Measurements from ENCODE around the gene OPHN1. TPM values are rescaled to one million over a fixed set of nuclear protein-coding genes. Genes with fewer than 3 reads are reported as not detected.

OPHN1 gene
- total RNA-seq, 2 experiments from 2014 or later, result not detected

DNA sequence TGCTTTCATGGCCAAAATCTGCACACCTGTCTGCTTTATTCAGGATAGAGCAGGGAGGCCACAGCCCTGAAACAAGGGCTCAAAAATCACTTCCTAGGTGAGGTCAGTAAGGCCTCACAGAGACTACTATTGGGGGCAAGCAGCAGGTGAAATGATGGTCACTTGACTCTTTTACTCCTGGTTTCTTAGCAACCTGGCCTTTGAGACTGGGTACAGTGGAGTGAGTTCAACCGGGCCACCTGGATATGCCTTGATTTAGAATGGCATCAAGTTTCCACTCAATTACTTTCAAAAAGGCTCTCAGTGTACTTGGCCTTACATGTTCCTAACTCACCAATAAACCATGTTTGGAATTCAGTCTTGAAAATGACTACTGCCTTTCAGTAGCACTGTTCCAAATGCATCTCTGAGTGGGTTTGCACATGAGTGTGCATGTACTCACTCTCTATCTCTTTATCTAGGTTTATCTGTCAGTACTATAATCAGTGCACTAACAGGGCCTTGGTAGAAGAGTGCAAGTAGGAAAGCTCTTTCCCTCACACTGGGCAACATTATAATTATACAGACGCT lies 388.2 kb downstream of the OPHN1 start:
- H3K27me3 Mint-ChIP-seq, result no peaks in the 10 kb centered on the region
- H3K9me3 Mint-ChIP-seq, result no peaks in the 10 kb centered on the region
- ChIA-PET POLR2A (no interaction called here), CTCF (no interaction called here)
- no peaks in the 10 kb centered on the region for H3K4me1 Mint-ChIP-seq (ENCODE audit: low read depth)
- H3K9me3 ChIP-seq (ENCODE audit: control insufficient read depth in 1 of 2, insufficient read depth in 1 of 2, low read length in 2 of 2), result no peaks in the 10 kb centered on the region
- TF ChIP-seq CTCF (IDR thresholded peaks at IDR 0.05), result no peak
- intact Hi-C loops (cut with DNase I, micrococcal nuclease), result no loop called here
- H3K4me3 Mint-ChIP-seq, result no peak overlapping the region
- ATAC-seq (ENCODE audit: poor library complexity), result no peak
- no peaks in the 10 kb centered on the region for H3K36me3 ChIP-seq (ENCODE audit: insufficient read depth, low read length)
- no peak for DNase-seq
- no peaks in the 10 kb centered on the region for H3K4me1 ChIP-seq (ENCODE audit: insufficient read depth, low read length)
- H3K4me3 ChIP-seq (ENCODE audit: low read length), result no peak overlapping the region
- H3K36me3 Mint-ChIP-seq (ENCODE audit: low read depth), result no peaks in the 10 kb centered on the region
- no peak overlapping the region for H3K27ac ChIP-seq (ENCODE audit: low read depth in 1 of 2, low read length in 2 of 2)
- H3K27me3 ChIP-seq (ENCODE audit: control insufficient read depth in 1 of 2, insufficient read depth in 2 of 2, low read length in 2 of 2), result no peaks in the 10 kb centered on the region
- H3K27ac Mint-ChIP-seq, result no peak overlapping the region

GRCh38 chrX:68043713-68044438 lies 389.4 kb downstream of the OPHN1 start:
- TF ChIP-seq CTCF (IDR thresholded peaks at IDR 0.05), result no peak
- no peaks in the 10 kb centered on the region for H3K27me3 Mint-ChIP-seq
- H3K27ac Mint-ChIP-seq, result no peak overlapping the region
- ChIA-PET CTCF (no interaction called here), POLR2A (no interaction called here)
- DNase-seq (no peak), ATAC-seq (ENCODE audit: poor library complexity) (no peak)
- H3K27me3 ChIP-seq (ENCODE audit: control insufficient read depth in 1 of 2, insufficient read depth in 2 of 2, low read length in 2 of 2), result no peaks in the 10 kb centered on the region
- H3K36me3 Mint-ChIP-seq (ENCODE audit: low read depth), result no peaks in the 10 kb centered on the region
- no peaks in the 10 kb centered on the region for H3K4me1 Mint-ChIP-seq (ENCODE audit: low read depth)
- H3K9me3 Mint-ChIP-seq, result no peaks in the 10 kb centered on the region
- intact Hi-C loops (cut with DNase I, micrococcal nuclease), result no loop called here
- no peak overlapping the region for H3K27ac ChIP-seq (ENCODE audit: low read depth in 1 of 2, low read length in 2 of 2)
- no peaks in the 10 kb centered on the region for H3K36me3 ChIP-seq (ENCODE audit: insufficient read depth, low read length)
- no peak overlapping the region for H3K4me3 Mint-ChIP-seq
- H3K4me3 ChIP-seq (ENCODE audit: low read length), result no peak overlapping the region
- no peaks in the 10 kb centered on the region for H3K4me1 ChIP-seq (ENCODE audit: insufficient read depth, low read length)
- H3K9me3 ChIP-seq (ENCODE audit: control insufficient read depth in 1 of 2, insufficient read depth in 1 of 2, low read length in 2 of 2), result no peaks in the 10 kb centered on the region

- H3K27me3 ChIP-seq (ENCODE audit: control insufficient read depth in 1 of 2, insufficient read depth in 2 of 2, low read length in 2 of 2), result no peaks in the 10 kb centered on the region
- DNase-seq, result no peak
These were observed 392.2 kb downstream of the OPHN1 start for GRCh38 chrX:68041110-68041509.

More at GRCh38 chrX:68041110-68041509, 392.2 kb downstream of the OPHN1 start:
- no peak for ATAC-seq (ENCODE audit: poor library complexity)
- H3K9me3 Mint-ChIP-seq, result no peaks in the 10 kb centered on the region
- Histone ChIP-seq H3K4me1 (ENCODE audit: insufficient read depth, low read length) (no peaks in the 10 kb centered on the region), H3K27ac (ENCODE audit: low read depth in 1 of 2, low read length in 2 of 2) (no peak overlapping the region), H3K9me3 (ENCODE audit: control insufficient read depth in 1 of 2, insufficient read depth in 1 of 2, low read length in 2 of 2) (no peaks in the 10 kb centered on the region), H3K4me3 (ENCODE audit: low read length) (no peak overlapping the region), H3K36me3 (ENCODE audit: insufficient read depth, low read length) (no peaks in the 10 kb centered on the region)
- no peaks in the 10 kb centered on the region for H3K4me1 Mint-ChIP-seq (ENCODE audit: low read depth)
- no peak overlapping the region for H3K4me3 Mint-ChIP-seq
- H3K27ac Mint-ChIP-seq, result no peak overlapping the region
- no peaks in the 10 kb centered on the region for H3K27me3 Mint-ChIP-seq
- intact Hi-C loops (cut with DNase I, micrococcal nuclease), result no loop called here
- POLR2A ChIA-PET, result no interaction called here
- no peaks in the 10 kb centered on the region for H3K36me3 Mint-ChIP-seq (ENCODE audit: low read depth)
- CTCF ChIA-PET, result no interaction called here
- TF ChIP-seq CTCF (IDR thresholded peaks at IDR 0.05), result no peak
